Vagina (tissue), 2 donors: Measurements from ENCODE around the gene CLIC5.

Experiments
- POLR2A ChIP-seq, 2 donors: fragments of 450-650 bp; IDR thresholded peaks; one replicate each; pipeline ENCODE4 v1.6.1; 2017; ENCODE audit warnings: antibody characterized with exemption in 2 of 2, mild to moderate bottlenecking in 2 of 2, moderate library complexity in 2 of 2
- POLR2AphosphoS5 ChIP-seq, 2 donors: sonication (generic); formaldehyde crosslinking; IDR thresholded peaks; one replicate each; pipeline ENCODE4 v1.9.0; 2017; ENCODE audit warnings: antibody characterized with exemption in 2 of 2, mild to moderate bottlenecking in 2 of 2, low read depth in 1 of 2; ENCODE audit not compliant: insufficient read depth in 1 of 2
- TF ChIP-seq, protein P1 (sequence below), 3 experiments: fragments of 450-650 bp in 2 of 3; fragments of 200-600 bp in 1 of 3; sonication (generic) in 1 of 3; IDR thresholded peaks; one replicate each; pipeline ENCODE4 v1.5.1; 2017 to 2019; ENCODE audit warnings: antibody characterized with exemption in 3 of 3, mild to moderate bottlenecking in 2 of 3, moderate library complexity in 2 of 3

DNA sequence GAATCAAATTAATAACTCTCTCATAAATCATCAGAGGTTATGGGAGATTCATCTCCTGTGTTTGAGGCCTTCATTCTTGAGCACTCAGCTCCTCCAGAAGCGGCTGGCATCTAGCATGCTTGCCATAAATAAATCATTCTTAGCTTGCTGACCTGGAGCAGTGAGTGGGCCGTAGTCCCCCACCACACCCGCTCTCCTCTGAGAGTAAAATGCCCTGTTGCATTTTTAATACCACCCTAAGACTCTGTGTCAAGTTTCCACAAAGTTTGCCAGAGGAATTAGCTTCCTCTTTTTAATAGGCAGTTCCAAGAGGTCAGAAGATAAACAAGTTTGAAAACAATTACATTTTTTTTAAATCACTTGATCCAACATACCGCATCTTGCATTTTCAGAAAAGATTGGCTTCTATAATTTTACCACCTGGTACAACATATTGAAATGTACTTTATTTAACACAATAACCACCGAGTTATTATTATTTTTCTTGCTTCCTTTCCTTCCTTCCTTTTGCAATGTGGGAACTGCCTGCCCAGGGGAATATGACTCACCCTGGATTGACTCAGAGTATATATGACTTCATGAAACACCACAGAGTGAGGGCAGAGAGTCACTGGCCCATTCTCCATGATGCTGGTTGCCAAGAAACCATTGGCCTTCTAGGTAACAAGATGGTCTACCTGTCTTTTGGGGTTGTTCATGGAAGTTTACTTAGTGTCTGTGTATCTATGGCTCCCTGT, 29.4 kb upstream of the CLIC5 start:
- no peak for TF ChIP-seq POLR2A (IDR thresholded peaks at IDR 0.05)
- TF ChIP-seq, protein P1, sequence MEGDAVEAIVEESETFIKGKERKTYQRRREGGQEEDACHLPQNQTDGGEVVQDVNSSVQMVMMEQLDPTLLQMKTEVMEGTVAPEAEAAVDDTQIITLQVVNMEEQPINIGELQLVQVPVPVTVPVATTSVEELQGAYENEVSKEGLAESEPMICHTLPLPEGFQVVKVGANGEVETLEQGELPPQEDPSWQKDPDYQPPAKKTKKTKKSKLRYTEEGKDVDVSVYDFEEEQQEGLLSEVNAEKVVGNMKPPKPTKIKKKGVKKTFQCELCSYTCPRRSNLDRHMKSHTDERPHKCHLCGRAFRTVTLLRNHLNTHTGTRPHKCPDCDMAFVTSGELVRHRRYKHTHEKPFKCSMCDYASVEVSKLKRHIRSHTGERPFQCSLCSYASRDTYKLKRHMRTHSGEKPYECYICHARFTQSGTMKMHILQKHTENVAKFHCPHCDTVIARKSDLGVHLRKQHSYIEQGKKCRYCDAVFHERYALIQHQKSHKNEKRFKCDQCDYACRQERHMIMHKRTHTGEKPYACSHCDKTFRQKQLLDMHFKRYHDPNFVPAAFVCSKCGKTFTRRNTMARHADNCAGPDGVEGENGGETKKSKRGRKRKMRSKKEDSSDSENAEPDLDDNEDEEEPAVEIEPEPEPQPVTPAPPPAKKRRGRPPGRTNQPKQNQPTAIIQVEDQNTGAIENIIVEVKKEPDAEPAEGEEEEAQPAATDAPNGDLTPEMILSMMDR (IDR thresholded peaks at IDR 0.05) = no peak
- peak; percentile 13 to 80 for TF ChIP-seq POLR2AphosphoS5 (IDR thresholded peaks at IDR 0.05; ENCODE audit: insufficient read depth in 1 of 2, low read depth in 1 of 2)
